NCI-H1048 (cell line): ENCODE data around the gene CAMTA2.

Experiments used
- DNase-seq: peaks from one replicate; lab custom pipeline; 2025; lab: John Stamatoyannopoulos, UW

Gene CAMTA2

GRCh38 chr17:4947411-4948165 lies 39.9 kb downstream of the CAMTA2 start:
- no peak for DNase-seq

GRCh38 chr17:4947010-4947410 lies 40.5 kb downstream of the CAMTA2 start:
- DNase-seq, result no peak

- DNase-seq, result no peak
Measured at GRCh38 chr17:4946312-4946976, 41.0 kb downstream of the CAMTA2 start.

GRCh38 chr17:4945944-4946280 lies 41.6 kb downstream of the CAMTA2 start:
- no peak for DNase-seq

- no peak for DNase-seq
Measured at GRCh38 chr17:4945176-4945943, 42.1 kb downstream of the CAMTA2 start.

GRCh38 chr17:4944554-4945175 lies 42.8 kb downstream of the CAMTA2 start:
- DNase-seq, result no peak

- no peak for DNase-seq
Measured at GRCh38 chr17:4944163-4944553, 43.3 kb downstream of the CAMTA2 start.

GRCh38 chr17:4942760-4943508 lies 44.5 kb downstream of the CAMTA2 start:
- DNase-seq, result no peak

GRCh38 chr17:4941319-4941610 lies 46.2 kb downstream of the CAMTA2 start:
- no peak for DNase-seq

- peak; percentile 61 for DNase-seq
Measured at GRCh38 chr17:4940555-4941318, 46.7 kb downstream of the CAMTA2 start.

GRCh38 chr17:4939796-4940554 lies 47.5 kb downstream of the CAMTA2 start, which contains the start of the genes RNF167 and SLC25A11:
Gene RNF167 (plus strand): TSS chr17:4940268. CDS start chr17:4940910, 642 bp downstream.
Gene SLC25A11 (minus strand): TSS chr17:4940046. CDS start chr17:4939910, 136 bp downstream.
- DNase-seq, result peak; percentile 96

GRCh38 chr17:4939546-4939795 lies 48.0 kb downstream of the CAMTA2 start:
- DNase-seq, result no peak

GRCh38 chr17:4938688-4939545 lies 48.6 kb downstream of the CAMTA2 start:
- DNase-seq, result no peak

- no peak for DNase-seq
Measured at GRCh38 chr17:4938069-4938491, 49.4 kb downstream of the CAMTA2 start.

- DNase-seq, result no peak
Measured at GRCh38 chr17:4937553-4937952, 49.9 kb downstream of the CAMTA2 start.

GRCh38 chr17:4936436-4936835 lies 51.0 kb downstream of the CAMTA2 start:
- DNase-seq, result no peak

GRCh38 chr17:4935650-4936049 lies 51.8 kb downstream of the CAMTA2 start:
- DNase-seq, result no peak

GRCh38 chr17:4934173-4934979 lies 53.1 kb downstream of the CAMTA2 start:
- no peak for DNase-seq

- no peak for DNase-seq
Measured at GRCh38 chr17:4933646-4934045, 53.8 kb downstream of the CAMTA2 start.
